ENCODE measurements around the gene SLAMF6. TPM values are rescaled to one million over a fixed set of nuclear protein-coding genes. Genes with fewer than 3 reads are reported as not detected.

Gene SLAMF6
- not detected for total RNA-seq (ENCODE audit: unreplicated experiment)
- long read RNA-seq = 0 reads

DNA sequence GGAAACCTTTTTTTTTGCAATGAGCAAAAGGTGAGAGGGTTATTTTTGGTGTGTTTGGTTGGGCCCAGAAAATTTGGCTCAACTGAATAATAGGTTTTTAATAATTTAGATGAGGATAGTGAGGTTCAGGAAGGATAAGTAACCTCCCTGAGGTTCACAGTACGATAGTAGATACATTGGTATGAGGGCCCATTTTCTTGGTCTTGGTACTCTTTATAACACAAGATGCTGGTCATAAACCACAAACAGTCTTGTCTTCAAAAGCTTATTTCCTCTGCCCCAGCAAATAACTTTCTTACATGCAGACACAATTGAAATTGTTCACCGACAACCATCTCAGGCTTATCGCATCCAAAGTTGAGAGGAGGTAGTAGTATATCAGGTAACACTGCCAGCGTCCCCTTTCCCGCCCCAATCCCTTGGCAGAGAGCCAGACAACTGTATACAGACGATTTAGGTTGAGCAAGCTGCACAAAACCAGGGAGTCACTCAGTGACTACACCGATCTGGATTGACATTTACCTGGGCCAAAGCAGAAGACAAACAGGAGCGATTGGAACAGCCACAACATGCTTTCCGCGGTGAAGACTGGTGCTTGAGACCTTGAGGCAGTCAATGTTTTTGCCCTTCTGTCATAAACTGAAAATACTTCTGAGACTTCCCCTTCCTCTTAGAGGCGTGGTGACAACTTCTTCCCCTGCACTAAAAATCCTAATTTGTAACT is at the start of gene SLAMF6:
TSS of gene SLAMF6 (minus strand) at position 634 of the 724 bp plus-strand sequence. CDS start at position 571, 63 bp downstream.
- H3K27ac Mint-ChIP-seq (ENCODE audit: unreplicated experiment) = no peak within 1 kb of the TSS
- peaks cover 11% of the 10 kb centered on the region for H3K36me3 Mint-ChIP-seq (ENCODE audit: unreplicated experiment)
- no peaks in the 10 kb centered on the region for H3K27me3 Mint-ChIP-seq (ENCODE audit: unreplicated experiment)
- no peak within 1 kb of the TSS for H3K4me3 Mint-ChIP-seq (ENCODE audit: unreplicated experiment)
- TF ChIP-seq, protein P1, sequence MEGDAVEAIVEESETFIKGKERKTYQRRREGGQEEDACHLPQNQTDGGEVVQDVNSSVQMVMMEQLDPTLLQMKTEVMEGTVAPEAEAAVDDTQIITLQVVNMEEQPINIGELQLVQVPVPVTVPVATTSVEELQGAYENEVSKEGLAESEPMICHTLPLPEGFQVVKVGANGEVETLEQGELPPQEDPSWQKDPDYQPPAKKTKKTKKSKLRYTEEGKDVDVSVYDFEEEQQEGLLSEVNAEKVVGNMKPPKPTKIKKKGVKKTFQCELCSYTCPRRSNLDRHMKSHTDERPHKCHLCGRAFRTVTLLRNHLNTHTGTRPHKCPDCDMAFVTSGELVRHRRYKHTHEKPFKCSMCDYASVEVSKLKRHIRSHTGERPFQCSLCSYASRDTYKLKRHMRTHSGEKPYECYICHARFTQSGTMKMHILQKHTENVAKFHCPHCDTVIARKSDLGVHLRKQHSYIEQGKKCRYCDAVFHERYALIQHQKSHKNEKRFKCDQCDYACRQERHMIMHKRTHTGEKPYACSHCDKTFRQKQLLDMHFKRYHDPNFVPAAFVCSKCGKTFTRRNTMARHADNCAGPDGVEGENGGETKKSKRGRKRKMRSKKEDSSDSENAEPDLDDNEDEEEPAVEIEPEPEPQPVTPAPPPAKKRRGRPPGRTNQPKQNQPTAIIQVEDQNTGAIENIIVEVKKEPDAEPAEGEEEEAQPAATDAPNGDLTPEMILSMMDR (IDR thresholded peaks at IDR 0.05; ENCODE audit: partially characterized antibody, unreplicated experiment) = no peak
- H3K4me1 Mint-ChIP-seq (ENCODE audit: low read depth, unreplicated experiment) = no peaks in the 10 kb centered on the region
- no peak for DNase-seq
- H3K9me3 Mint-ChIP-seq (ENCODE audit: unreplicated experiment) = peaks cover 2% of the 10 kb centered on the region

DNA sequence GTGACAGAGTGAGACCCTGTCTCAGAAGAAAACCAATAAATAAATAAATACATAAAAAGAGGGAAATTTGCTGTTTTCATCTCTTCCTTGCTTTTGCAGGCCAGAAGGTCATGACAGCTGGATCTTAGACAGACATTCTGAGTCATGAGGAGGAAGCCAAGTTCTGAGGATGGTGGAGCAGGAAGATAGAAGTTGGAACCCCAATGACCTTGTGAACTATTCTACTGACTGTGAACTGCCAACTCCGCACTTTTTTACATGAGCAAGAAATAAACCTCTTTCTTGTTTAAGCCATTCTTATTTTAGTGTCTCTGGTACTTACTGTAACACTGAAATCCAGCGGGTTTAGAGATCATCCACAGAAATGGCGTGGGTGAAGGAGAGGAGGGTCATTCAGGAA is 47.8 kb upstream of the SLAMF6 start:
- no peak overlapping the region for H3K27ac Mint-ChIP-seq (ENCODE audit: unreplicated experiment)
- H3K36me3 Mint-ChIP-seq (ENCODE audit: unreplicated experiment) = no peaks in the 10 kb centered on the region
- no peak overlapping the region for H3K4me3 Mint-ChIP-seq (ENCODE audit: unreplicated experiment)
- TF ChIP-seq, protein P1 (IDR thresholded peaks at IDR 0.05; ENCODE audit: partially characterized antibody, unreplicated experiment) = no peak
- peaks cover 2% of the 10 kb centered on the region for H3K9me3 Mint-ChIP-seq (ENCODE audit: unreplicated experiment)
- no peak for DNase-seq
- no peaks in the 10 kb centered on the region for H3K27me3 Mint-ChIP-seq (ENCODE audit: unreplicated experiment)
- no peaks in the 10 kb centered on the region for H3K4me1 Mint-ChIP-seq (ENCODE audit: low read depth, unreplicated experiment)

DNA sequence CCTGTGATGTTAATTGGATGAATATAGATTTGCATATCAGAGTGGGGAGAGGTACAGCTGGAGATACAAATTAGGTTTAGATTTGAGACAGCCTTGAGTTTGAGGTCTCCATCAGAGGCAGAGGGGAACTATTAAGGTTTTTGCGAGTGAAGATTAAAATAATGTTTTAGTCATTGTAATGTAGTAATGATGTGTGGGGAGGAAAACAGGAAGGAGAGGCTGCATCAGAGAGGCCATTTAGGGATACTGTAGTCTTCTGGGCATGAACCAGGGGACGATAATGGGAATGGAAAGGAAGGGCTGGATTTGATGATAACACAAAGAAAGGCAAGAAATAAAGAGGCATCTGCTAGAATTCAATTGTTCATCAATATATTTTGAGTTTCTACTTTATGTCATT is 46.8 kb upstream of the SLAMF6 start:
- Mint-ChIP-seq H3K27ac (ENCODE audit: unreplicated experiment) (no peak overlapping the region), H3K36me3 (ENCODE audit: unreplicated experiment) (no peaks in the 10 kb centered on the region), H3K4me3 (ENCODE audit: unreplicated experiment) (no peak overlapping the region), H3K4me1 (ENCODE audit: low read depth, unreplicated experiment) (no peaks in the 10 kb centered on the region), H3K9me3 (ENCODE audit: unreplicated experiment) (peaks cover 2% of the 10 kb centered on the region), H3K27me3 (ENCODE audit: unreplicated experiment) (no peaks in the 10 kb centered on the region)
- TF ChIP-seq, protein P1 (IDR thresholded peaks at IDR 0.05; ENCODE audit: partially characterized antibody, unreplicated experiment) = no peak
- no peak for DNase-seq

DNA sequence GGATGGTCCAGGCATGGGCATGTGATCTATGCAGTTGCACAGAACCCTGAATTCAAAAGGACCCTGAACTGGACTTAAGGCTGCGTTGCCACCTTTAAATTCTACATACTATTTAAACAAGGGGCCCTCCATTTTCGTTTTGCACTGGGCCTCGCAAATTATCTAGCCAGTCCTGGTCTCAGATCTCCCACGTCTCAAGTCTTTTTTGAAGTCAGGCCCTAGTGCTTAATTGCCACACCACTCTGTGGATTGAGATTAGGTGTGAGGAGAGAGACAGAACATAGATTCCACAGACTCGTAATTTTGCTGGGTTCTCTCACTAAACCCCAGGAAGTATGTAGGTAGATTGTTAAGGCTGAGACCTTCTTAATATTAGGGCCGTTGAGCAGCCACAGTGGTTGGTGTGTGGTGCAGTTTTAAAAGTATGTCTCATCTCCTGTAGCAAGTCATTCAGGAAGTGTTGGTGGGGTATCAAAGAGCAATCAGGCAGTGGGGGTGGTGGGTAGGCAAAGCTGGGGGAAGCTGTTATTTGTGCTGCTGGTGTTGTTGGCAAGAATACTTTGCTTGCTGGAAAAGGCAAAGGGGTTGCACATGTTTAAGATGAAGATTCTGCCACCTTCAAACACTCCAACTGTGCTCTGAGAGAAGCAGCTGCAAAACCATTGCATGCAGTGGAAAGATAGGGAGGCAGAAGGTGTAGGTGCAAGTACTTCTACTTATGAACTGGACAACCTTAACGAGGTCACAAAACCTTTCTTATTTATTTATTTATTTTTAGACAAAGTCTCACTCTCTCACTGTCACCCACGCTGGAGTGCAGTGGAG is 45.0 kb upstream of the SLAMF6 start:
- Mint-ChIP-seq H3K4me1 (ENCODE audit: low read depth, unreplicated experiment) (no peaks in the 10 kb centered on the region), H3K36me3 (ENCODE audit: unreplicated experiment) (no peaks in the 10 kb centered on the region), H3K4me3 (ENCODE audit: unreplicated experiment) (no peak overlapping the region), H3K27ac (ENCODE audit: unreplicated experiment) (no peak overlapping the region), H3K9me3 (ENCODE audit: unreplicated experiment) (peaks cover 3% of the 10 kb centered on the region), H3K27me3 (ENCODE audit: unreplicated experiment) (no peaks in the 10 kb centered on the region)
- TF ChIP-seq, protein P1 (IDR thresholded peaks at IDR 0.05; ENCODE audit: partially characterized antibody, unreplicated experiment) = no peak
- DNase-seq = no peak

DNA sequence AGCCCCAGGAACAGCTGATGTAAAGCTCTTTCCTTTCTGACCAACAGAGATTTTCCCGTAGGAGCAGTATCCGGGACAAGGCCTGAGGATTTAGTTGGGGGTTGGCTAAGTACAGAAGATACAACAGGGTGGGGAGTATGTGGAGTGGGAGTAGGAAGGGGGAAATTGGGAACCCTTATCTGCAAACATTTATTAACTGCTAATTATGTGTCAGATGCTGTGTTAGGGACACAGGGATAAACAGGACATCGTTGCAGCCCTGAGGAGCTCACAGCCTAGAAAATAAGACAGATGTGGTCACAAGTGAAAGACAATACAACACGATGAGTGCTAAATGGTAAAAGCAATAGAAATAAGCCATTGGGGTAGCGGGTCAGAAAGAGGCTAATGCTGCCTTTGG is 44.3 kb upstream of the SLAMF6 start:
- Mint-ChIP-seq H3K9me3 (ENCODE audit: unreplicated experiment) (peaks cover 3% of the 10 kb centered on the region), H3K36me3 (ENCODE audit: unreplicated experiment) (no peaks in the 10 kb centered on the region)
- TF ChIP-seq, protein P1 (IDR thresholded peaks at IDR 0.05; ENCODE audit: partially characterized antibody, unreplicated experiment) = no peak

More for the DNA sequence above, 44.3 kb upstream of the SLAMF6 start:
- Mint-ChIP-seq H3K27me3 (ENCODE audit: unreplicated experiment) (no peaks in the 10 kb centered on the region), H3K27ac (ENCODE audit: unreplicated experiment) (no peak overlapping the region), H3K4me3 (ENCODE audit: unreplicated experiment) (no peak overlapping the region), H3K4me1 (ENCODE audit: low read depth, unreplicated experiment) (no peaks in the 10 kb centered on the region)
- DNase-seq = no peak
